A549 (cell line): ENCODE measurements around the gene SLU7.

Source experiments
- BHLHE40 ChIP-seq: IDR thresholded peaks from 2 replicates; pipeline ENCODE4 v1.6.1; 2012; ENCODE audit warnings: low read depth, low read length, inconsistent platforms
- CHD2 ChIP-seq: fragments of 150-350 bp; IDR thresholded peaks from 2 replicates; pipeline ENCODE4 v1.6.1; 2014; ENCODE audit warnings: low read length; ENCODE audit not compliant: partially characterized antibody
- CTCF ChIP-seq: fragments of >200 bp; sonication (Bioruptor Twin); formaldehyde crosslinking; IDR thresholded peaks from 3 replicates; pipeline ENCODE4 v1.5.1; 2016
- ESRRA ChIP-seq: fragments of 150-350 bp; IDR thresholded peaks from 2 replicates; pipeline ENCODE4 v1.6.1; 2014; ENCODE audit warnings: mild to moderate bottlenecking, low read length, borderline replicate concordance
- PHF8 ChIP-seq: fragments of 200-600 bp; sonication (generic); IDR thresholded peaks from 2 replicates; pipeline ENCODE4 v1.6.1; 2016; ENCODE audit warnings: low read depth, mild to moderate bottlenecking, antibody characterized with exemption, moderate library complexity, borderline replicate concordance
- POLR2A ChIP-seq: IDR thresholded peaks from 2 replicates; pipeline ENCODE4 v1.6.1; 2012; ENCODE audit warnings: mild to moderate bottlenecking, low read length
- RAD21 ChIP-seq, 2 experiments: fragments of >200 bp in 1 of 2; sonication (Bioruptor Twin) in 1 of 2; formaldehyde crosslinking in 1 of 2; IDR thresholded peaks in 1 of 2; conservative IDR thresholded peaks in 1 of 2; 2 replicates in 1 of 2; 3 replicates in 1 of 2; pipeline ENCODE4 v1.6.1; 2012 to 2018; ENCODE audit warnings: inconsistent platforms in 1 of 2
- REST ChIP-seq: fragments of 200-600 bp; sonication (generic); IDR thresholded peaks from 2 replicates; pipeline ENCODE4 v1.6.1; 2016; ENCODE audit warnings: antibody characterized with exemption, mild to moderate bottlenecking, moderate library complexity
- SMC3 ChIP-seq: fragments of >200 bp; sonication (Bioruptor Twin); formaldehyde crosslinking; IDR thresholded peaks from 3 replicates; pipeline ENCODE4 v1.6.1; 2018; ENCODE audit warnings: inconsistent platforms
- TP53 ChIP-seq: fragments of 250-450 bp; sonication (Bioruptor Pico); IDR thresholded peaks from 2 replicates; pipeline ENCODE4 v1.5.0; 2021; ENCODE audit warnings: mild to moderate bottlenecking, moderate library complexity
- TF ChIP-seq, protein P1 (sequence below): IDR thresholded peaks from 2 replicates; pipeline ENCODE4 v1.6.1; 2012; ENCODE audit warnings: low read depth, borderline replicate concordance
- TF ChIP-seq, protein P2 (sequence below): fragments of 450-650 bp; IDR thresholded peaks from 2 replicates; pipeline ENCODE4 v1.6.1; 2014; ENCODE audit warnings: antibody characterized with exemption

- TF ChIP-seq PHF8 (no peak), POLR2A (no peak), ESRRA (no peak), CTCF (no peak), CHD2 (no peak), RAD21 (conservative IDR thresholded peaks at IDR 0.05 in 1 of 2, IDR thresholded peaks at IDR 0.05 in 1 of 2) (no peak), TP53 (no peak), BHLHE40 (no peak), REST (no peak), SMC3 (no peak)
- TF ChIP-seq, protein P1, sequence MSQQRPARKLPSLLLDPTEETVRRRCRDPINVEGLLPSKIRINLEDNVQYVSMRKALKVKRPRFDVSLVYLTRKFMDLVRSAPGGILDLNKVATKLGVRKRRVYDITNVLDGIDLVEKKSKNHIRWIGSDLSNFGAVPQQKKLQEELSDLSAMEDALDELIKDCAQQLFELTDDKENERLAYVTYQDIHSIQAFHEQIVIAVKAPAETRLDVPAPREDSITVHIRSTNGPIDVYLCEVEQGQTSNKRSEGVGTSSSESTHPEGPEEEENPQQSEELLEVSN = no peak
- TF ChIP-seq, protein P2, sequence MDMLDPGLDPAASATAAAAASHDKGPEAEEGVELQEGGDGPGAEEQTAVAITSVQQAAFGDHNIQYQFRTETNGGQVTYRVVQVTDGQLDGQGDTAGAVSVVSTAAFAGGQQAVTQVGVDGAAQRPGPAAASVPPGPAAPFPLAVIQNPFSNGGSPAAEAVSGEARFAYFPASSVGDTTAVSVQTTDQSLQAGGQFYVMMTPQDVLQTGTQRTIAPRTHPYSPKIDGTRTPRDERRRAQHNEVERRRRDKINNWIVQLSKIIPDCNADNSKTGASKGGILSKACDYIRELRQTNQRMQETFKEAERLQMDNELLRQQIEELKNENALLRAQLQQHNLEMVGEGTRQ = no peak
Observed at GRCh38 chr5:160463227-160463626, 44.3 kb upstream of the SLU7 start.
